DMS 273 (cell line): ENCODE results near the gene ANKRD65.
A peak's percentile ranks its signal among the peaks of the same experiment; 100 is the strongest.

Source experiments
- DNase-seq: peaks from one replicate; lab custom pipeline; 2025; ENCODE audit not compliant: unreplicated experiment; lab: John Stamatoyannopoulos, UW

The ANKRD65 gene

GRCh38 chr1:1442069-1442770, 21.1 kb upstream of the ANKRD65 start:
- no peak for DNase-seq

DNA sequence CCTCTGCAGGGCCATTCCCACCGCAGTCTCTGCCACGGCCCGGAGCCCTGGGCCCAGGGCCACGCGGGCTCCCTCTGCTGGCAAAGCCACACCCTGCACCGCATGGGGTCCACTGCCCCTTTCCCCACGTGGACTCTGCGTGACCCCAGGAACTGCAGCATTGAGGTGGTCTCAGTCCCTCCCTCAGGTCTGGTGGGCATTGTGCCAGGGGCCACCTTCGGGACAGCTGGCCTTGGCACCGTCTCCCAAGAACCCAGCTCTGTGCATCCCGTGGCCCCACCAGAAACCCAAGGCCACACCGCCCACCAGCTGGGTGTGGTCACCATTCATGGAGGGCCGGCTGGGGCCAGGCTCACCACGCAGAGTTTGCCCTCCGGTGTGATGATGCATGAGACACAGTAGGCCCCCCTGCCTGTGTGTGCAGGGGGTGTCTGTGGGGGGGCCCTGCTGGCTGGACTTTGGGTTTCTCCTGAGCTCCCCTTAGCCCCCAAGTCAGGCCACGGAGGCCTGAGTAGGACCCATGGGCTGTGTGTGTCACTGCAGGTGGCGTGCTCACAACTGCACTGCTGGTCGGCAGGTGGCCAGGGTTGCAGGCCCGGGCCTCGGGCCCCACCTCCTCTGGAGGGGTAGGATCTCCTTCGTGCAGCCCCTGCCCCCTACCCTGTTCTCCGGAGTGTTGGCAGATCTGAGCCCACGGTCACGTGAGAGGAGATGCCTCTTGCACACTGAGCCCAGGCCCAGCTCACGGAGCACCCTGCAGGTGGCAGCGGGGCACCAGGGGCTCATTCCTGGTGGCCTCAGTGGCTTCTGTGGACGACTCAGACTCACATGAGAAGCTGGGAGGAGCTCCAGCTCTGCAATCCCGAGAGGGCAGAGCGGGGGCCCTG, 20.2 kb upstream of the ANKRD65 start:
- DNase-seq, result peak; percentile 85

- peak; percentile 77 for DNase-seq
Measured at GRCh38 chr1:1440262-1441001, 19.4 kb upstream of the ANKRD65 start.

- DNase-seq, result no peak
Measured at GRCh38 chr1:1439546-1440261, 18.6 kb upstream of the ANKRD65 start.

DNA sequence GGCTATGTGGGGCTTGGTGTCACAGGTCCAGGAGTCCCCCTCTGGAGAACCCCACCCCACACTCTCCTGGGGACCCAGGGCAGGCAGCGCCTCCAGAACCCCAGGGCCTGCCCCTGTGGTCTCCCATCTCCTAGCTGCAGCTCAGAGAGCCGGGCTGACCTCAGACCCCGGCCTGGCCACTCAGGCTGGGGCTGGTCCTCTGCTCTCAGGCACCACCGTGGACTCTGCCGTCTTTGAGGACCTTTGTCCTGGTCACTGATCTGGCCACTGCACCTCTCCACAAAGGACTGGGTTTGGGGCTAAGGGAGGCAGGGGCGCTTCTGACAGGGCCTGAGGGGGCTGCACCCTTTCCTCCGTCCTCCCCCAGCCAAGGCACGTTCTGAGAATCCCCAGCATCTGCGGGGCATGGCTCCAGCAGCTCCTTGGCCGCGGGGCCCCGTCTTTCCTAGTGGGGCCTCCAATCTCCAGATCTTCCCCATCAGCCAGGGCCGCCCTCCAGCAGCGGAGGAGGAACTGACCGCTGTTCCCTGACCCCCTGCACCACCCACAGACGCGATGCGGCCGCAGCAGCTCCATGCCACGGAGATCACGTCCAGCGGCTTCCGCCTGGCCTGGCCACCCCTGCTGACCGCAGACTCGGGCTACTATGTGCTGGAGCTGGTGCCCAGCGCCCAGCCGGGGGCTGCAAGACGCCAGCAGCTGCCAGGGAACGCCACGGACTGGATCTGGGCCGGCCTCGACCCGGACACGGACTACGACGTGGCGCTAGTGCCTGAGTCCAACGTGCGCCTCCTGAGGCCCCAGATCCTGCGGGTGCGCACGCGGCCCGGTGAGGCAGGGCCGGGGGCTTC, 17.7 kb upstream of the ANKRD65 start:
- no peak for DNase-seq

DNA sequence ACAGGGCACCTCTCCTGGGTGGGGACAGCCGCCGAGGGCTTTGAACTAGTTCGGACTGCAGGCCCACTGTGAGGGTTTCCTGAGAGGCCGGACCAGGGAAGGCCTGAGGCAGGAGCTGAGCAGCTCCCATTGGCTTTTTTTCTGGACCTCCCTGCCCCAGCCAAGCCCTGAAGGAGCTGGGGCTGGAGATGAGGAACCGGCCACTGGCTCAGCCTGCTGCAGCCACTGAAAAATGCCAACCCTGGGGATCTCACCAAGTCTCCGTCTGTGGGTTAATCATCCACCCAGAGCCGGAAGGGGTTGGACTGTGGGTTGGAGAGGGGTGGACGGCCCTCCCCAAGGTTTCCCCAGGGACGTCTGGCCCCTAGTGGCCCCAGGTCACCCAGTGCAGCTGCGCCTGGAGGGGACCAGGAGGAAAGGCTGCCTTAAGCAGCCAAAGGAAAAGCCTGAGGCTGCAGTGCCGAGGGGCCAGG, 16.9 kb upstream of the ANKRD65 start:
- no peak for DNase-seq

DNA sequence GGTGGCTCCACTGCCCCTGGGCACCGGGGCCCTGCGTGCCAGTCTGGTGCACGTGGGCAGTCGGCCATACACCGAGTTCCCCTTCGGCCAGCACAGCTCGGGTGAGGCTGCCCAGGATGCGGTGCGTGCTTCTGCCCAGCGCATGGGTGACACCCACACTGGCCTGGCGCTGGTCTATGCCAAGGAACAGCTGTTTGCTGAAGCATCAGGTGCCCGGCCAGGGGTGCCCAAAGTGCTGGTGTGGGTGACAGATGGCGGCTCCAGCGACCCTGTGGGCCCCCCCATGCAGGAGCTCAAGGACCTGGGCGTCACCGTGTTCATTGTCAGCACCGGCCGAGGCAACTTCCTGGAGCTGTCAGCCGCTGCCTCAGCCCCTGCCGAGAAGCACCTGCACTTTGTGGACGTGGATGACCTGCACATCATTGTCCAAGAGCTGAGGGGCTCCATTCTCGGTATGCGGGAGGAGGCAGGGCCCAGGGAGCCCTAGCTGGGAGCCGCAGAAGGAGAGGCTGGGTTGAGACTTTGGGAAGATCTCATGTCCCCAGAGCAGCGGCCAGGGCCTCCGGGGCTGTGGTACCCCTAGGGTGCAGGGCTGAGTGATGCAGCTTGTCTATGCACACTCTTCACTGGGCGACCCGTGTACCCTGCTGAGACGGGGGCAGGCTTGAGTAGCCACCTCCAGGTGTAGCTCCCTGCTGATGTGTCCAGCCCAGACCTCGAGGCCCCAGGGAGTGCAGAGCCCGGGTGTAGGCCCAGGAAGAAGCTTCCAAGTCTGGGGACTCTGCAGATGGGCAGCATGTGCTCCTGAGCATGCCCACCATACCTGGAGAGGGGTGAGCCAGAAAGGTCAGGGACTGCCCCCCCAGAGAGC, 16.2 kb upstream of the ANKRD65 start:
- DNase-seq, result no peak

DNA sequence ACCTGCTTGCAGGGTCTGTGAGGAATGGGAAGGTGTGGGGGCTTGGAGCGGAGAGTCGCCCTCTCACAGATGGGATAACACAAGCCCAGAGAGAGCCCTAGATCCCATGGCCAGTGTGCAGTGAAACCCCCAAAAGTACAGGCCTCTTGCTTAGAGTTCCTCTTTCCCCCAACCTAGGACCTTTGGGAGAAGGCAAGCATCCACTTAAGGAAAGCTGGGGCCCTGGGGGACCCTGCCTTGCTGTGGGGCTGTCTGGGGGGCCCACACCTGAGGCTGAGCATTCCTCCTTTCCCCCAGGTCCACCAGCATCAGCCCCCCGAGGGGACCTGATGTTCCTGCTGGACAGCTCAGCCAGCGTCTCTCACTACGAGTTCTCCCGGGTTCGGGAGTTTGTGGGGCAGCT, 15.6 kb upstream of the ANKRD65 start:
- no peak for DNase-seq

DNA sequence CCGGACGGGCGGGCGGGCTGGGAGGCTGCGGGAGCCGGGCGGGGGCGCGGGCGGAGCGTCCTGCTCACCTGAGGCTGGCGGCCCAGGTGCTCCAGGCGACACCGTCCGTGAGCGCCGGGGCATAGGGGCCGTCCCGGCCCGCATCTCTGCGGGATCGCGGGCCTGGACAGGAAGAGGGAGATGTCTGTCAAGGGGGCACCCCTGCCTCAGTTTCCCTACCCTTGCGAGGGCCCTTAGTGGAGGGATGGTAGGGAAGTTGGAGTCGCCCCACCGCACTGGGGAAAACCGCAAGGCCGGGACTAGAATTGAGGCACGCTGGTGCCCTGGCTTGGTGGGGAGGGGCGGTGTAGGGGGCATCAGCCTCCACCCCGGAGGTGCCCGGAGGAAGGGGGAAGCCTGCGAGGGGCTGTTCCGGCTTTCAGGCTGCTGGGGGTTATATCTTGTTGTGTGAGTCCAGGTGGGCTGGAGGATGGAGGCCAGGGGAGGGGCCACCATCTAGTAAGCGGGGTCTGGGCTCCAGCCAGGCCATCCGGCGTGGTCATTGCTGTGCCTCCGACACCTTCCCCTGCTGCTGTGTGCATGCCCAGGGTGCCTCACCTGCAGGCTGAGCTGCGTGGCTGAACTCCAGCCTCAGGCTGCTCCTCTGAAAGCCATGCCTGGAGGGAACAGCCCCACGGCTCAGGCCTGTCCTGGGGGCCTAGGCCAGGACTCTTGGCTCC, 15.0 kb upstream of the ANKRD65 start:
- no peak for DNase-seq

- DNase-seq, result peak; percentile 91
Measured at GRCh38 chr1:1435106-1435903, 14.2 kb upstream of the ANKRD65 start, which contains the start of gene VWA1. Gene VWA1 (plus strand): TSS chr1:1435690. CDS start chr1:1435749, 59 bp downstream.

- DNase-seq, result peak; percentile 73
Measured at GRCh38 chr1:1434824-1435105, 13.7 kb upstream of the ANKRD65 start.

DNA sequence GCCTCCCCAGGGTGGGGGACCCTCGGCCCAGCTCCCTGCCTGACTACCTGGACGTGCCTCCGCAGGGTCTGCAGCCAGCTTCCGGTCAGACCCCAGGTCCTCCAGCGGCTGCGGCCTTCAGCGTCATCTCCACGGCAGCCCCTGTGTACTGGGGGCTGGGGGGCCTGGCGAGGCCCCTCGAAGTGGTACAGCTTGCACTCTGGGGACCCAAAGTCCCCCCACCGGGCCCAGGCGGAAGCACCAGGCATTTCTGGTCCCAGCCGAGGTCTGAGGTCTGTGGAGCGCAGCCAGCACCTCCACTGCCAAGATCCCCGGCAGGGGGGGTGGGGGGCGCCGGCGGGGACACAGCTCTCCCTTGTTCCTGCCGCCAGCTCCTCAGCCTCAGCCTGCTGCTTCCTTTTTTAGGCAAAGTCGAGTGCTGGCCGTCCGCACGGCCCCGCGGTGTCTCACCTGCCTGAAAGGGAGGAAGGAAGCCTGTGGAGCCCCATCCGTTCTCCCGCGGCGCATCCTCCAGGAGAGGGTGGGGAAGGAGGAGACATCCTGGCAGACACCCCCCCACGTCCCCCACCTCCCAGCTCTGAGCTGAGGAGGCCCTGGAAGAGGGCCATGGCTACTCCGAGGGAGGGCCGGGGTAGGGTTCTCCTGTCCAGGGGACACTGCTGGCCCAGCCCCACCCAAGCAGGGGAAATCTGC, 13.2 kb upstream of the ANKRD65 start:
- DNase-seq, result peak; percentile 88

DNA sequence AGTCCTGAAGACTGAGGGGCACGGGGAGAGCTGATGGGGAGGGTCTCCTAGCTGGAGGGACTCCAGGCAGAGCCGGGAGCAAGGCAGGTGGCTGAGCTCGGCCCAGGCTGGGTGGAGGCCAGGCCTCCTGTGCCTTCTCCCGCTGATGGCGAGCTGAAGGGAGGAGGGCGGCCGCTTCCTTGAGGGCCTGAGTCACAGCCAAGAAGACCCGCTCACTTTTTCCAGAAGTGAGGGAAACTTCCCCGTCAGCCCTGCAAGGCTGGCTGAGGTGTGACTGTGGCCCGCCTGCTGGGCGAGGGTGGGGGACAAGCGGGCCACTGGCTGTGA, 12.7 kb upstream of the ANKRD65 start:
- DNase-seq, result peak; percentile 88

DNA sequence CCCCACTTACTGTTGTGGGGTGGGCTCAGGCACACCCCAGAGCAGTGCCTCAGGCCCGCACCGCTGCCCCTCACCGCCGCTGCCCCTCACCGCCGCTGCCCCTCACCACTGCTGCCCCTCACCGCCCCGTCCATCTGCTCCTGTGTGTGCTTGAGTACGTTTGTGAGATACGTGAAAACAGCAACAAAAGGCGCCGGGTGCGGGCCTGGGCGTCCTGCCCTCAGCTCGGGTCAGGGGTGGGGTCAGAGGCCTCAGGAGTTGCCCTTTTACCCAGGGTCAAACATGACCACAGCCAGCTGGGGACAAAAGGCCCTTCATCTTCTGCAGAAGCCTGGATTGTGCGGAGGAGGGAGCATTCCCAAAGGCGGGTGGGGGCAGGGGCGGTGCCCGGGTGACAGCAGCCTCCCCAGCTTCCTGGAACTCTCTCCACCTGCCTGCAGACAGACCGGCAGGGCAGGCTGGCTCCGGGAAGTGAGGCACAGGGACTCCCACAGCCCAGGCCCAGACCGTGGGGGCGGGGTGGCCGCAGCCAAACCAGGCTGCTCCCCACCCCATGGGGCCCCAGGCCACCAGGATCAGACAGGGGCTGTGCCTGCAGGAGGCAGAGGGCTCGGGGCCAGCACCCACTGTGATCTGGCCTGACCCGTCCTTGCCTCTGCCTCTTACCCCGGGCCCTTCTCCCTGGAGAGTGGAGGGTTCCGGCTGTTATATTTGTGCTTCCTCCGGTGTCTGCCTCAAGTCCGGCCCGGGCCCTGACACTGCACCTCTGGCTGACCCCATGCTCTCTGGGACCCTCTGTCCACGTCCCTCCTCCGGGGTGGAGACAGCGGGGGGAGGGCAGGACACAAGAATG, 12.1 kb upstream of the ANKRD65 start:
- peak; percentile 95 for DNase-seq

GRCh38 chr1:1432274-1432950, 11.3 kb upstream of the ANKRD65 start:
- DNase-seq, result peak; percentile 94

DNA sequence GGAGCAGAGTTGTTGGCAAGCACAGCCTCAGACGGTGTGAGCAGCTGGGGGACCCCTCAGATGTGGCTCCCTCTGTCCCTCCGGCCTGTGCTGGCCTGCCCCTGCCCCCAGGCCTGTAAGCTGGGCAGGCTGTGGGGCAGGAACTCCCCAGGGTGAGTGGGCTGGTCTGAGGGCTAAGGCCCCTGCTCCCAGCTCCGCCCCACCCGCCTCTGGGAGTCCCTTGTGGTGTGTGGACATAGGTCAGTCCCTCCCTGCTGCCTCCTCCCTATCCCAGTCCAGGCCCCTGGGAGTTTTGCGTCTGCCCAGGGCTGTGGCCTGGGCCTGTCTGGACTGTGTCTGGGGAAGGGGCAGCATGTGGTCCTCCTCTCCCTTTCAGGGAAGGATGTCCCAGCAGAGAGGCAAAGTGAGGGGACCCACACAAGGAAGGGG, 10.8 kb upstream of the ANKRD65 start:
- peak; percentile 84 for DNase-seq
